Activated CD8-positive, alpha-beta memory T cell treated with anti-CD3 and anti-CD28 coated beads, Interleukin-2, amount 10 ng/mL, durations not matched to agents 7 days and 5 days (primary cell): Measurements from ENCODE around the gene RFX4. TPM values are rescaled to one million over a fixed set of nuclear protein-coding genes. Genes with fewer than 3 reads are reported as not detected.

Experiments
- ATAC-seq: fragments of 150-1000 bp; cut with Tn5 transposase; one replicate; pipeline ENCODE4 v1.10.0; 2021; ENCODE audit warnings: moderate library complexity
- CTCF ChIA-PET: fragments of 350-600 bp; sonication (Branson Sonifier 250); formaldehyde crosslinking; loops from one replicate; lab custom pipeline; 2021; ENCODE audit warnings: antibody characterized with exemption; lab: Charles Lee
- DNase-seq: peaks from one replicate; pipeline ENCODE4 v3.0.0-alpha.2; 2020
- H3K27ac Mint-ChIP-seq: one replicate; pipeline ENCODE4 v1.8.0; 2021; ENCODE audit warnings: mild to moderate bottlenecking, mixed read lengths
- H3K27me3 Mint-ChIP-seq: one replicate; pipeline ENCODE4 v1.8.0; 2021; ENCODE audit warnings: mixed read lengths
- H3K36me3 Mint-ChIP-seq: one replicate; pipeline ENCODE4 v1.8.0; 2021; ENCODE audit warnings: mild to moderate bottlenecking, mixed read lengths
- H3K4me1 Mint-ChIP-seq: one replicate; pipeline ENCODE4 v1.8.0; 2021; ENCODE audit warnings: mixed read lengths
- H3K4me3 Mint-ChIP-seq: one replicate; pipeline ENCODE4 v1.8.0; 2021; ENCODE audit warnings: mild to moderate bottlenecking, moderate library complexity, mixed read lengths
- H3K9me3 Mint-ChIP-seq: one replicate; pipeline ENCODE4 v1.8.0; 2022; ENCODE audit warnings: low read depth, mixed read lengths
- total RNA-seq, 2 experiments: library from RNA; stranded (reverse); gene quantifications; one replicate each; pipeline ENCODE4 v1.2.3, GENCODE V29; 2021

Gene RFX4
- total RNA-seq, 2 experiments from 2014 or later: not detected

- DNase-seq (no peak), ATAC-seq (no peak)
- Mint-ChIP-seq H3K9me3 (no peaks in the 10 kb centered on the region), H3K4me1 (peaks cover 16% of the 10 kb centered on the region), H3K27me3 (peaks cover 10% of the 10 kb centered on the region), H3K36me3 (no peaks in the 10 kb centered on the region), H3K27ac (no peak overlapping the region), H3K4me3 (no peak overlapping the region)
- CTCF ChIA-PET: no interaction called here
Measured at GRCh38 chr12:106744600-106744999, 161.8 kb downstream of the RFX4 start.

- H3K36me3 Mint-ChIP-seq: no peaks in the 10 kb centered on the region
- peaks cover 16% of the 10 kb centered on the region for H3K4me1 Mint-ChIP-seq
- H3K27ac Mint-ChIP-seq: no peak overlapping the region
- peaks cover 10% of the 10 kb centered on the region for H3K27me3 Mint-ChIP-seq
- DNase-seq: no peak
- CTCF ChIA-PET: no interaction called here
- no peak overlapping the region for H3K4me3 Mint-ChIP-seq
- no peak for ATAC-seq
- H3K9me3 Mint-ChIP-seq: no peaks in the 10 kb centered on the region
Measured at GRCh38 chr12:106745181-106745745, 162.5 kb downstream of the RFX4 start.

GRCh38 chr12:106747973-106748436, 165.2 kb downstream of the RFX4 start:
- peak overlapping the region; percentile 65 for H3K27ac Mint-ChIP-seq
- peaks cover 25% of the 10 kb centered on the region for H3K4me1 Mint-ChIP-seq
- CTCF ChIA-PET: interaction anchor here (0.6 kb wide), 1 partner anchor 382 kb away, joined by 3 read pairs; no protein-coding TSS in a partner anchor
- H3K9me3 Mint-ChIP-seq: peaks cover 4% of the 10 kb centered on the region
- DNase-seq (no peak), ATAC-seq (peak; percentile 50)
- H3K36me3 Mint-ChIP-seq: peaks cover 4% of the 10 kb centered on the region
- H3K27me3 Mint-ChIP-seq: peaks cover 7% of the 10 kb centered on the region
- no peak overlapping the region for H3K4me3 Mint-ChIP-seq

GRCh38 chr12:106750524-106750923, 167.7 kb downstream of the RFX4 start:
- DNase-seq (peak; percentile 57), ATAC-seq (peak; percentile 65)
- no peak overlapping the region for H3K27ac Mint-ChIP-seq
- CTCF ChIA-PET: interaction anchor here (0.9 kb wide), 1 partner anchor 10 kb away, joined by 4 read pairs; no protein-coding TSS in a partner anchor
- H3K36me3 Mint-ChIP-seq: peaks cover 4% of the 10 kb centered on the region
- no peaks in the 10 kb centered on the region for H3K27me3 Mint-ChIP-seq
- peaks cover 38% of the 10 kb centered on the region for H3K4me1 Mint-ChIP-seq
- peaks cover 4% of the 10 kb centered on the region for H3K9me3 Mint-ChIP-seq
- no peak overlapping the region for H3K4me3 Mint-ChIP-seq

GRCh38 chr12:106753526-106753925, 170.7 kb downstream of the RFX4 start:
- H3K36me3 Mint-ChIP-seq: peaks cover 4% of the 10 kb centered on the region
- H3K4me1 Mint-ChIP-seq: peaks cover 23% of the 10 kb centered on the region
- DNase-seq: peak; percentile 79
- peak; percentile 90 for ATAC-seq
- H3K4me3 Mint-ChIP-seq: no peak overlapping the region
- peaks cover 4% of the 10 kb centered on the region for H3K9me3 Mint-ChIP-seq
- H3K27me3 Mint-ChIP-seq: no peaks in the 10 kb centered on the region
- CTCF ChIA-PET: interaction anchor here (2.0 kb wide), 1 partner anchor 19 kb away, joined by 5 read pairs; no protein-coding TSS in a partner anchor
- H3K27ac Mint-ChIP-seq: peak overlapping the region; percentile 71

GRCh38 chr12:106754331-106754730, 171.5 kb downstream of the RFX4 start:
- H3K36me3 Mint-ChIP-seq: peaks cover 4% of the 10 kb centered on the region
- DNase-seq: no peak
- CTCF ChIA-PET: no interaction called here
- no peaks in the 10 kb centered on the region for H3K27me3 Mint-ChIP-seq
- H3K27ac Mint-ChIP-seq: peak overlapping the region; percentile 71
- ATAC-seq: no peak
- peaks cover 4% of the 10 kb centered on the region for H3K9me3 Mint-ChIP-seq
- H3K4me3 Mint-ChIP-seq: no peak overlapping the region
- peaks cover 22% of the 10 kb centered on the region for H3K4me1 Mint-ChIP-seq

DNA sequence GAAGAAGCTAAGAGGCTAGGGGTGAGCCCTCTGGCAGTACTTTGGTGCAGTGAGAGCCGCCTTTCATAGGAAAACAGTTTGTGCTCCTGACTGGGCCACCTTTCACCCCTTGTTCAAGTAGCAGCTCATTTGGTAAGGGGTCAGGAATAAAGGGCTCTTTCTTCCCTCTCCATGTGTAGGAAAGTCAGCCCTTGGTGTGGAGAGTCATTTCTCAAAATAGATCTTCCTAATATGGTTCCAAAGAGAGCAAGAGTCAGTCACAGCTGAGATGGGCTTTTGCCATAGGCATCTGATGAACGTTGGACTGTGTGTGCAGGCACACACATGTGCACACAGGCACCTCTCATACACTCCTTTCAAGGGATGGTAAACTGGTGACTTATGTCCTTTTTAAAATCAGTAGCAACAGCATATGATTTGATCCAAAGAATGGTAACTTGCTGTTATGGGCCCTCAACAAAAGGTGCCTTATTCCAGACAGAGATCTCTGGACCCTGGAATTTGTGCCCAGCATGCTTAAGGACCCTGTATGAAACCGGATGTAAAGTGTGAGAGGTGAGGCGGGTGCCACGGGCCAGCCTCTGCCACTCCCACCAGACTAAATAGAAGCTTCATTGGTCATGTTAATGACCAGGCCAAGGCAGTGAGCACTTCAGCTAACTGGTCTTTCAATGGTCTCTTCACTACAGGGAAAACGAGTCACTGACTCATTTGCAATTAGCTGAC, 175.0 kb downstream of the RFX4 start:
- peaks cover 24% of the 10 kb centered on the region for H3K4me1 Mint-ChIP-seq
- H3K27ac Mint-ChIP-seq: no peak overlapping the region
- no peak overlapping the region for H3K4me3 Mint-ChIP-seq
- CTCF ChIA-PET: interaction anchor here (1.0 kb wide), 1 partner anchor 11 kb away, joined by 4 read pairs; no protein-coding TSS in a partner anchor
- H3K36me3 Mint-ChIP-seq: no peaks in the 10 kb centered on the region
- ATAC-seq (no peak), DNase-seq (no peak)
- H3K27me3 Mint-ChIP-seq: no peaks in the 10 kb centered on the region
- H3K9me3 Mint-ChIP-seq: peaks cover 2% of the 10 kb centered on the region

GRCh38 chr12:106758349-106759110, 175.7 kb downstream of the RFX4 start:
- Mint-ChIP-seq H3K36me3 (no peaks in the 10 kb centered on the region), H3K4me1 (peaks cover 16% of the 10 kb centered on the region), H3K27me3 (no peaks in the 10 kb centered on the region), H3K4me3 (no peak overlapping the region), H3K27ac (no peak overlapping the region), H3K9me3 (peaks cover 2% of the 10 kb centered on the region)
- ATAC-seq (no peak), DNase-seq (no peak)
- CTCF ChIA-PET: no interaction called here

DNA sequence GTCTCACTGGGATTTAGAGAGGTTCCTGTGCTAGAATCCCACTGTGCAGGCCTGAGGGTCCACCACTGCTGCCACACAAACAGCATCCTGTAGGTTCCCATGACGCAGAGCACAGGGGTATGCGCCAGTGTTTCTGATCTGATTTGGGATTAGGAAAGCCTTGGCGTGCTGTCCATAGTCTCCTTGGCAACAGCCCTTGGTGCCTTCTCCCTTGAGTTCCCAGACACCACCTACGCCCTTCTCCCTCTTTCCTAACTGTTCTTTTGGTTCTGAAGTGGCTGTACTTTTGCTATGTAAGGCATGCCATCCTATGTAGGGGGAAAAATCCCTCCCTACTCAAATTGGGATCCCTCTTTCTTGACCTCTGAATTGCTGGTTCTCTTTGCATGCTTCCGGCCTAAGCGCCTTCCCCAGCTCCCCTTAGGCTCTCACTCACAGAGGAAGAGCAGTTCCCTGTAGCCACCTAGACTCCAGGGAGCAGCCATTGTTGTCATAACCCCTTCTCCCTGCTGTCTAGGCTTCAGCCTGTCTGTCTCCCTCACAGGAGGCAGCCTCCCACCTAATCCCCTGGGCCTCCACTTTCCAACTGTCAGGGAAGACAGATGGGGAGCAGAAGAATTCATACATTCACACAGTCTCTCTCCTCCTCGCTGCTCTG, 176.9 kb downstream of the RFX4 start:
- Mint-ChIP-seq H3K27me3 (no peaks in the 10 kb centered on the region), H3K4me1 (peaks cover 8% of the 10 kb centered on the region), H3K27ac (peak overlapping the region; percentile 30), H3K4me3 (no peak overlapping the region), H3K36me3 (no peaks in the 10 kb centered on the region), H3K9me3 (peaks cover 2% of the 10 kb centered on the region)
- CTCF ChIA-PET: no interaction called here
- ATAC-seq: no peak
- no peak for DNase-seq

DNA sequence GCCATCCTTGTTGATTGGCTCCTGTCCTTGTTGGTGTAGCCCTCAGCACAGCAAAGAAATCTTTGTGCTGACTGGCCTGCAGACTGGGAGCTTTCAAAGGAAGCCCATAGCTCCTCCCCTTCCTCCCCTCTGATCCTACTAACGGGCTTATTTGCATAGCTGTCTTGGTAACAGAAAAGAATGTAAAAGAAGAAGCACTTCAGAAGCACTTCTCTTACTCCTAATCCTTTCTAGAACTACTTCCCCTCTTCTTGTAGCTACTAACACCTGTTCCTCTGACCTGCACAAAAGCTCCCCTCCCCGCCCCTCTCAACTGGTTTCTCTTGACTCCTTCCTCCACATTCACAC, 177.4 kb downstream of the RFX4 start:
- Mint-ChIP-seq H3K27ac (peak overlapping the region; percentile 30), H3K4me3 (no peak overlapping the region), H3K9me3 (peaks cover 2% of the 10 kb centered on the region), H3K4me1 (peaks cover 8% of the 10 kb centered on the region), H3K36me3 (no peaks in the 10 kb centered on the region), H3K27me3 (no peaks in the 10 kb centered on the region)
- ATAC-seq (no peak), DNase-seq (no peak)
- CTCF ChIA-PET: no interaction called here

- no peak overlapping the region for H3K27ac Mint-ChIP-seq
- ATAC-seq (no peak), DNase-seq (no peak)
- no peaks in the 10 kb centered on the region for H3K36me3 Mint-ChIP-seq
- H3K4me1 Mint-ChIP-seq: peaks cover 13% of the 10 kb centered on the region
- CTCF ChIA-PET: no interaction called here
- no peak overlapping the region for H3K4me3 Mint-ChIP-seq
- peaks cover 2% of the 10 kb centered on the region for H3K9me3 Mint-ChIP-seq
- peaks cover 8% of the 10 kb centered on the region for H3K27me3 Mint-ChIP-seq
Measured at GRCh38 chr12:106764220-106764619, 181.4 kb downstream of the RFX4 start.

DNA sequence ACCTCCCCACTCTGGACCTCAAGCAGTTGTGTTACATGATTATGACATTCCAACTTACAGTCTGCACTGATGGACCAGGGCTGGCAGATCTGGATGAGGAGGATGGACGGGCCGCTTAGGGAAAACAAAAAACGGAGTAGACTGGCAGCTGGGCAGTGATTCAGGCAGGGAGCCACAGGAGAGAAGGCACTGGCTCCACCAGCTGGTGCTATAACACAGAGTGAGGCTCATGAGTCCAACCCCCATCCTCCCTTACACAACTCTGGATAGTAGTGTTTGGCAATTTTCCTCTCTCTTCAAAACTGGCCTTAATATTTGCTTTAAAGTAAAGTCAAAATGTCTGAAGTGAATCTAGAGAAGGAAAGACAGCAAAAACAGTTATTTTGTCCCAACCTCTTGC, 181.9 kb downstream of the RFX4 start:
- ATAC-seq (no peak), DNase-seq (no peak)
- peaks cover 2% of the 10 kb centered on the region for H3K9me3 Mint-ChIP-seq
- peaks cover 11% of the 10 kb centered on the region for H3K4me1 Mint-ChIP-seq
- CTCF ChIA-PET: no interaction called here
- peaks cover 8% of the 10 kb centered on the region for H3K27me3 Mint-ChIP-seq
- H3K4me3 Mint-ChIP-seq: no peak overlapping the region
- no peak overlapping the region for H3K27ac Mint-ChIP-seq
- H3K36me3 Mint-ChIP-seq: no peaks in the 10 kb centered on the region

- Mint-ChIP-seq H3K9me3 (peaks cover 2% of the 10 kb centered on the region), H3K4me1 (peaks cover 4% of the 10 kb centered on the region), H3K27me3 (peaks cover 8% of the 10 kb centered on the region), H3K27ac (no peak overlapping the region), H3K4me3 (no peak overlapping the region), H3K36me3 (no peaks in the 10 kb centered on the region)
- CTCF ChIA-PET: interaction anchor here (1.1 to 1.3 kb wide), 2 partner anchors 10 to 188 kb away, joined by 3 read pairs; no protein-coding TSS in a partner anchor
- ATAC-seq: no peak
- DNase-seq: no peak
Measured at GRCh38 chr12:106766393-106766826, 183.6 kb downstream of the RFX4 start.
